AG08395 (cell line): ENCODE results near the gene NLRP6.
"Not testable (repeated sequence)": the region's sequence is repeated elsewhere in the genome, so short reads cannot be mapped to it uniquely, and the experiment has no call there.

Source experiments
- DNase-seq: peaks from one replicate; pipeline ENCODE4 v3.0.0; 2012; ENCODE audit warnings: mixed read lengths, low spot score

The NLRP6 gene

GRCh38 chr11:308740-309665, 30.8 kb downstream of the NLRP6 start:
- not testable (repeated sequence) for DNase-seq

- not testable (repeated sequence) for DNase-seq
Observed at GRCh38 chr11:309979-310572, 31.9 kb downstream of the NLRP6 start.

GRCh38 chr11:311013-311748, 33.0 kb downstream of the NLRP6 start:
- not testable (repeated sequence) for DNase-seq

- no peak for DNase-seq
Observed at GRCh38 chr11:312092-312816, 34.0 kb downstream of the NLRP6 start.

- no peak for DNase-seq
Observed at GRCh38 chr11:313304-313786, 35.1 kb downstream of the NLRP6 start.

- peak; percentile 88 for DNase-seq
Observed at GRCh38 chr11:313787-314553, 35.8 kb downstream of the NLRP6 start, which contains the start of gene IFITM1. TSS of gene IFITM1 (plus strand) at chr11:314040. CDS start at chr11:314171, 131 bp downstream.

- DNase-seq, result not testable (repeated sequence)
Observed at GRCh38 chr11:314554-314875, 36.3 kb downstream of the NLRP6 start.

- no peak for DNase-seq
Observed at GRCh38 chr11:315051-315481, 36.9 kb downstream of the NLRP6 start.

- no peak for DNase-seq
Observed at GRCh38 chr11:315516-315994, 37.3 kb downstream of the NLRP6 start.

- DNase-seq, result no peak
Observed at GRCh38 chr11:316031-316701, 38.0 kb downstream of the NLRP6 start.

- no peak for DNase-seq
Observed at GRCh38 chr11:316891-317301, 38.7 kb downstream of the NLRP6 start.

GRCh38 chr11:317668-318404, 39.6 kb downstream of the NLRP6 start:
- DNase-seq, result not testable (repeated sequence)

- DNase-seq, result not testable (repeated sequence)
Observed at GRCh38 chr11:318405-319120, 40.4 kb downstream of the NLRP6 start.

- not testable (repeated sequence) for DNase-seq
Observed at GRCh38 chr11:319121-319887, 41.1 kb downstream of the NLRP6 start.

- not testable (repeated sequence) for DNase-seq
Observed at GRCh38 chr11:319888-320273, 41.7 kb downstream of the NLRP6 start.

GRCh38 chr11:324156-324555, 45.9 kb downstream of the NLRP6 start:
- no peak for DNase-seq

- not testable (repeated sequence) for DNase-seq
Observed at GRCh38 chr11:324593-325517, 46.6 kb downstream of the NLRP6 start.
